ENCODE results near the gene SMTN.
"Not testable (repeated sequence)": the region's sequence is repeated elsewhere in the genome, so short reads cannot be mapped to it uniquely, and the experiment has no call there.

The SMTN gene

DNA sequence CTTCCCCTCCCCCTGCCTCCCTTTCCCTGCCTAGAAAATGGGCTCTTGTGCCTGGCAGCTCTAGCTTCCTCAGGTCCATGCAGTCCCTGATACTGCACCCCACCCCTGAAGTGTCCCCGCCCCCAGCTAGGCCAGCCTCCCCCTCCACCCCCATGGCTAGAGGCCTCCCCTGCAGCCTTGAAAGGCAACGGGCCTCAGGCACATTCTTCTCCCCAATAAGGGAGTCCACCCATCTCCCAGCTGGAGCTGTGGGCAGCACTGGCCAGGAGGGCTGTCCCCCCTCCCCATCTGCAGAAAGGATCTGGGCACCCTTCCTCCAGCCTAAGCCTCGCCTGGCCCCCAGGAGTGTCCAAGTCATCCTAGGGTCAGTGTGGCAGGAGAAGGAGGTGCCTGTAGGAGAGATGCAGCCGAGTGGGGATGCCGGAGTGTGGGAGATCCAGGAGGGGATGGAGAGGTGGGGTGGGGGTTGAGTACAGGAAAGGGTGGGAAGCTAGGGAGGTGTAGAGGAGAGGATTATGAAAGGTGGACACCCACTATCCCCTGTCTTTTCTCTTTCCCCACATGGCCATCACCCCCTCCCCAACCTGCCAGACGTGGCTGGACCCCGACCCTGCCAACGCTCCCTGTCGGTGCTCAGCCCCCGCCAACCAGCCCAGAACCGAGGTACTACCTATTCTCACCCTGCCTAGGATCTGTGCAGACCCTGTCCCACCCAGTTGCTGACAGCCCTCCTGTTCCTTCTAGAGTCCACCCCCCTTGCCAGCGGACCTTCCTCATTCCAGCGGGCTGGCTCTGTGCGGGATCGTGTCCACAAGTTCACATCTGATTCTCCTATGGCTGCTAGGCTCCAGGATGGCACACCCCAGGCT is 9.3 kb downstream of the SMTN start:
- DNase-seq (ENCODE audit: low read depth), result no peak

DNA sequence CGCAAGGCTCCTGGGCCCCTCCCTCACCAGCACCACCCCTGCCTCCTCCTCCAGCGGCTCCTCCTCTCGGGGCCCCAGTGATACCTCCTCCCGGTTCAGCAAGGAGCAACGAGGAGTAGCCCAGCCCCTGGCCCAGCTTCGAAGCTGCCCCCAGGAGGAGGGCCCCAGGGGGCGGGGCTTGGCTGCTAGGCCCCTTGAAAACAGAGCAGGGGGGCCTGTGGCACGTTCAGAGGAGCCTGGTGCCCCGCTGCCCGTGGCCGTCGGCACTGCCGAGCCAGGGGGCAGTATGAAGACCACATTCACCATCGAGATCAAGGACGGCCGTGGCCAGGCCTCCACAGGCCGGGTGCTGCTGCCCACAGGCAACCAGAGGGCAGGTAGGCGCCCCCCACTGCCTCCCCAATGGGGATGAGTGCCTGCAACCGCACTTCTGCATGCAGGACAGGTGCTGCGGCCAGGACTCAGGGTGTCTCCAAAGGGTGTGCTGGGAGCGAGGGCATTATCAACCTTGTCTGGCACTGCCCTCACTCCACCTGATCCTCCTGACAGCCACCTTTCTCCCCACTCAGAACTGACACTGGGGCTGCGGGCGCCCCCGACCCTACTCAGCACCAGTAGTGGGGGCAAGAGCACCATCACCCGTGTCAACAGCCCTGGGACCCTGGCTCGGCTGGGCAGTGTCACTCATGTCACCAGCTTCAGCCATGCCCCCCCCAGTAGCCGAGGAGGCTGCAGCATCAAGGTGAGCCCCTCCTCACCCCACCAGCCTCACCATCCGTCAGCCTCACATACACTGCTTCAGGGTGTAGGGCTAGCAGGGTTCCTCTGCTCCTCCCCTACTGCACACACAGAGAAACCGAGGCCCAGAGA is 10.2 kb downstream of the SMTN start:
- no peak for DNase-seq (ENCODE audit: low read depth)

DNA sequence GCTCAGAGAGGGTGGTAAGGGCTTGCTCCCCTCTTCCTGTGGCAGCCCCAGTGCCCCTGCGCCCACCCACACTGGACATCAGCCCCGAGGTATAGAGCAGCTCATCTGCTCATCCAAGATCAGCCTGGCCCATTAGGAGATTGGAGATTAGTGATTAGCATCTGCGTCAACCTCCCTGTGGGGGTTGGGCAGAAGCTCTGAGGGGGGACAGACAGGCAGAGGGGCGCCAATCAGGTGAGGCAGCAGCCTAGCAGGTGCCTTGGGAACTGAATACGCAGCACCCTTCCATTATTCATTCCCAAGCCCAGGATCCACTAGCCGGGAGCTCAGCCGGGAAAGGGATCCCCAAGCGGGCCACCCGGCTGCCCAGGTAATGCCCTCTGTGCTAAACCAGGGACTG is 11.0 kb downstream of the SMTN start:
- DNase-seq (ENCODE audit: low read depth), result no peak

DNA sequence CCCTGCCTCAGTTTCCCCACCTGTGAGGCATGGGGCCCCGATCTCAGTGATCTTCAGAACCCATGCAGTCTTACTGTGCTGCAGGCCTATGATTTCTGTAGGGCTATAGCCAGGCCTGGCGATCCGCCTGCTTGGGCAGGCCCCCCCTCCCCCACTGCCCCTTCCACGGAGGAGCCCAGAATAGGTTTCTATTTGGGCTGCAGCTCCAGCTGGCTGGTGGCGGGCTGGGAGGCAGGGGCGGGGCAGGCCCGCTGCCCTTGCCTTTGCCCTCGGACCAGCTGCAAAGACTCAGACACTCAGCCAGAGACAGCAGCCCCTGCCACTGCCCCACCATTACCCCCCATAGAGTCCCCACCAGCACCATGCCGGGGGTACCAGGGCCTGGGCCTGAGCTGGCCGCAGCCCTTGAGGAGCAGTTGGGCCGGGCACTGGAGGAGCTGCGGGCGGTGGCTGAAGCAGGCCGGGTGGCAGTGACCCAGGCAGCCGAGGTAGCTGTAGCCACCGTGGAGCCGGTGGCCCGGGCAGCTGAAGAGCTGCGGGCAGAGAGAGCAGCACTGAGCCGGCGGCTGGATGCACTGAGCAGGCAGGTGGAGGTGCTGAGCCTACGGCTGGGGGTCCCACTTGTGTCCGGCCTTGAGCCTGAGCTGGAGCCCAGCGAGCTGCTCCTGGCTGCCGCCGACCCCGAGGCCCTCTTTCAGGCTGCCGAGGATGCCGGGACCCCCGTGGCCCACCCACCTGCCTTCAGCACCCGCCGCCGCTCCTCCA is 12.2 kb downstream of the SMTN start:
- DNase-seq (ENCODE audit: low read depth), result no peak

DNA sequence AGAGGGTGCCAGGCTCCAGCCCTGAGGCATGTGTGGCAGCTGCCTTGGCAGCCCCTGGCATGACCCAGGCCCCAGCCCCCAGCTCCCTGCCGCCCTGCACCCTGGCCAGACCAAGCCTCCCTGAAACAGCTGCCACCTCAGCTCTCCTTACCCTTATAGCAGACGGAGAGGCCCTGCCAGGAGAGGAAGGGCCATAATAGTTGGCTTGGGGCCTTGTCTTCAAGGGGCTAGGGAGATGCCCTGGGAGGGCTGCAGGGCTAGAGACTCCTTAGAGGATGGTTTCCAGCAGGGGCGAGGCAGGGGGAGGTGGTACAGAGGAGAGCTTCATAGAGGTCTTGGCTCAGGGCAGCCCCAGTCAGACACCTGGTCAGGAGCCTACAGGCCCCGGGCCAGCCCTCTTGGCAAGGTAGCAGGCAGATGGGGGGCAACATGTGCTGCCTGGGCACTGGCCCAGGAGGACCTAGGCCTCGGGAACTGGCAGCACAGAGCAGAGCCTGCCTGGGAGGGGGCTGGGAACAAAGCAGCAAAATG is 13.0 kb downstream of the SMTN start:
- DNase-seq (ENCODE audit: low read depth), result no peak

DNA sequence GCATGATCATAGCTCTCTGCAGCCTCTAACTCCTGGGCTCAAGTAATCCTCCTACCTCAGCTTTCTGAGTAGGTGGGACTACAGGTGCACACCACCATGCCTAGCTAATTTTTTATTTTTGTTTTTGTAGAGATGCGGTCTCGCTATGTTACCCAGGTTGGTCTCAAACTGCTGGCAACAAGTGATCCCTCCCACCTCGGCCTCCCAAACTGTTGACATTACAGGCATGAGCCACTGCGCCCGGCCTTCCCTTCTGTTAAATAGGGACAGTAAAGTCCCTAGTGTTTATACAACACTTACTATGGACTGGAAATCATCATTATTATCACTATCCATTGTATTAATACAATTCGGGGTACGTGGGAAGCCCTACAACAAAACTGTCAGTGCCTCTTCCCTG is 13.6 kb downstream of the SMTN start:
- no peak for DNase-seq (ENCODE audit: low read depth)

DNA sequence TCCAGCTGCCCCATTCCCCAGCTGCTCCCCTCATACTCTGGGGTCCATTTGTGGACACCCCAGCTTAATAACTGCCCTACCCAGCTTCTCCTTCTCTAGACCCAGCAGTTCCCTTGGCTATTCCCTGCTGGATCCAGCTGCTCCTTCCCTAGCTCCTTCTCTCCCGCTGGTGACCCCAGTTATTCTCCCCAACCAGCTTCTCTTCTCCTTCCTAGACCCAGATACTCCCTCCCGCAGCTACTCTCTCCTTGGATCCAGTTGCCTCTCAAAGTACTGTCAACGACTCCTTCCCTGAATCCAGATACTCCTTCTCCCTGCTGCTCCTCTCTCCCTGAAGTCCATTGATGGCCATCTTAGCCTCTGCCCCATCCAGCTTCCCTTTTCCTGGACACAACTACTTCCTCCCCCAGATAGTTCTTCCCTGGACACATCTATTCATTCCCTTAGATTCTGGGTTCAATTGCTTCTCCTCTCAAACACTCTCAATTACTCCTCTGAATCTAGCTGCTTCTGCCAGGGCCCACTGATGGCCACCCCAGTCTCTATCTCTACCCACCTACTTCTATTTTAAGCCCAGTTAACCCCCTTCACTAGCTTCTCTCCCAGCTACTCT is 14.6 kb downstream of the SMTN start:
- DNase-seq (ENCODE audit: low read depth), result no peak

DNA sequence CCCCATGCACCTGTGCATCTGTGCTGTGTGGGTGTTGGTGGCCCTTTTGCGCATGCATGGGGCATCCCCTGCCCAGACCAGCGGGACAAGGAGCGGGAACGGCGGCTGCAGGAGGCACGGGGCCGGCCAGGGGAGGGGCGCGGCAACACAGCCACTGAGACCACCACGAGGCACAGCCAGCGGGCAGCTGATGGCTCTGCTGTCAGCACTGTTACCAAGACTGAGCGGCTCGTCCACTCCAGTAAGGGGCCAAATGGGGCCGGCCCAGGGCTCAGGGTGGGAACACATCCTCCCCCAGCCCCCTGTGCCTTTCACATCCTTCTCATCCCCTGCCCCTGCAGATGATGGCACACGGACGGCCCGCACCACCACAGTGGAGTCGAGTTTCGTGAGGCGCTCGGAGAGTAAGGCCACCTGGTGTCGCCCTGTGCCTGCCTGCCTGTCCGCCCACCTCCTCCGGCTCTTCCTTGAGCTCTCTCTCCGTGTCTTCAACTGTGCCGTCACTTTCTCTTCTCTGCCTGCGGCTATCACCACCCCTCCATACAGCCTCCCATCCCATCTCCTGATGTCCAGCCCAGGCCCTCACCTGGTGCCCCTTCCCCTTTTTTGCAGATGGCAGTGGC is 15.7 kb downstream of the SMTN start:
- no peak for DNase-seq (ENCODE audit: low read depth)

DNA sequence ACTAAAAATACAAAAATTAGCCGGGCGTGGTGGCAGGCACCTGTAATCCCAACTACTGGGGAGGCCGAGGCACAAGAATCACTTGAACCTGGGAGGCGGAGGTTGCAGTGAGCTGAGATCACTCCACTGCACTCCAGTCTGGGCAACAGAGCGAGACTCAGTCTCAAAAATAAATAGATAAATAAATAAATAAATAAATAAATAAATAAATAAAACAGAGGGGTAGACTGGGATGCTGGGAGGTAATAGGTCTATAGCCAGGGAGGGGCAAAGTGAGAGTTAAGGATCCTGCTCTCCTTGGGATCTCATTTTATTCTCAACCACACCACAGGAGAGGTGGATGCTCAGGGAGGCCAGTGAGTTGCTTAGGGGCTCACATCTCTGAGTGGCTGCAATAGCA is 16.4 kb downstream of the SMTN start:
- not testable (repeated sequence) for DNase-seq (ENCODE audit: low read depth)

DNA sequence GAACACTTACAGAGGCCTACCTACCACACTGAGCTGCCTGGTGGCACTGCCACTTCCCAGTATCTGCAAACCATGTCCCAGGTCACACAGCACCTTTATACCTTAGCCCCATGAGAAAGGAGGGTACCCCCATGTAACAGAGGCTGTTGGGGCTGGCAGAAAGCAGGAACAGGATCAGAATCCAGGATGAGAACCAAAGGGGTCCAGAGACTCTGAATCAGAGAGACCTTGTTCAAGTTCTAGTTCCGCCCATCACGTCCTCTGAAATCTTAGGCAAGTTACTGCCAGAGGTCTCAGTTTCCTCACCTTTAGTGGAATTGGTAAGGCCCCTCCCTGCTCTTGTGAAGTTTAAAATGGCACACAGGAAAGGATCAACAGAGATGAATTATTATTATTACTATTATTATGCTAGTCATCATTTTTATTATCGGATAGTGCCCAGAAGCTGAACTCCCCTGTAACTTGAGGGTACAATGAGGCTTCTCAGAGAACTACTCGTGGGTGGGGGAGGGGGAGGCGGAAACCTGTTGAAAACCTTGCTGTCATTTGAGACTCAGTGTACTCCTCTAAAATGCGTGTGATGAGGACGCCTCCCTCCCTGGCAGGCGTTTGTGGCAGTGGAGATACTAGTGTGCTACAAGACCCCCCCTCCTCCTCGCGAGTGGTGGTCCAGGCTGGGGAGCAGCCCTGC is 17.0 kb downstream of the SMTN start:
- DNase-seq (ENCODE audit: low read depth), result no peak

DNA sequence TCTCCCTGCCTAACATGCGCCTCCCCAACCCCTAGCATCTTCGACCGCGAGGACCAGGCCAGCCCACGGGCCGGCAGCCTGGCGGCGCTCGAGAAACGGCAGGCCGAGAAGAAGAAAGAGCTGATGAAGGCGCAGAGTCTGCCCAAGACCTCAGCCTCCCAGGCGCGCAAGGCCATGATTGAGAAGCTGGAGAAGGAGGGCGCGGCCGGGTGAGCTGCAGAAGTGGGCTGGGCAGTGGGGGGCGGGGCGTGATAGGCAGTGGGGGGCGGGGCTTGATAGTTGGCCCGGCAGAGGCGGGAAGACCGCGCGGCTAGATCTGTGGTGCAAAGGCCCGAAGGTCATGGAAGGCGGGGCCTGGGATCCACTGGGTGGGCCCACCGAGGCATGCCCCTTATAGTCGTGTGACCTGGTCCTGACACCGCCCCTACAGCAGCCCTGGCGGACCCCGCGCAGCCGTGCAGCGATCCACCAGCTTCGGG is 17.6 kb downstream of the SMTN start:
- DNase-seq (ENCODE audit: low read depth), result no peak

DNA sequence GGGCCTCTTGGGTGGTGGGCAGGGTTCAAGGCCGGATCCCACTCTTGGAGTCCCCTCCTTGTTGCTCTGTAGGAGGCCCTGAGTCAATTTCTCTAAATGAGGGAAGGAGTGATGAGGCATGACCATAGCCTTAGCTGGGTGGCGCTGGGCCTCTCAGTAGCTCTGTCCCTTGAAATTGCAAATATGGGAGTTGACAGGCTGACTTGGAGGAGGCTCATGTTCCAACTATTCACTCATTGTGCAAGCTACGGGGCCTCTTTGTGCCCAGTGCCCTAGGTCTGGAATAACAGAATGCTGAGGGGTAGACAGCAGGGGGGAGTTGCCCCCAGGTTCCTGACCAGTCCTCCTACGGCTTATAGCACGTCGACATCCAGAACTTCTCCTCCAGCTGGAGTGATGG is 18.3 kb downstream of the SMTN start:
- DNase-seq (ENCODE audit: low read depth), result no peak

DNA sequence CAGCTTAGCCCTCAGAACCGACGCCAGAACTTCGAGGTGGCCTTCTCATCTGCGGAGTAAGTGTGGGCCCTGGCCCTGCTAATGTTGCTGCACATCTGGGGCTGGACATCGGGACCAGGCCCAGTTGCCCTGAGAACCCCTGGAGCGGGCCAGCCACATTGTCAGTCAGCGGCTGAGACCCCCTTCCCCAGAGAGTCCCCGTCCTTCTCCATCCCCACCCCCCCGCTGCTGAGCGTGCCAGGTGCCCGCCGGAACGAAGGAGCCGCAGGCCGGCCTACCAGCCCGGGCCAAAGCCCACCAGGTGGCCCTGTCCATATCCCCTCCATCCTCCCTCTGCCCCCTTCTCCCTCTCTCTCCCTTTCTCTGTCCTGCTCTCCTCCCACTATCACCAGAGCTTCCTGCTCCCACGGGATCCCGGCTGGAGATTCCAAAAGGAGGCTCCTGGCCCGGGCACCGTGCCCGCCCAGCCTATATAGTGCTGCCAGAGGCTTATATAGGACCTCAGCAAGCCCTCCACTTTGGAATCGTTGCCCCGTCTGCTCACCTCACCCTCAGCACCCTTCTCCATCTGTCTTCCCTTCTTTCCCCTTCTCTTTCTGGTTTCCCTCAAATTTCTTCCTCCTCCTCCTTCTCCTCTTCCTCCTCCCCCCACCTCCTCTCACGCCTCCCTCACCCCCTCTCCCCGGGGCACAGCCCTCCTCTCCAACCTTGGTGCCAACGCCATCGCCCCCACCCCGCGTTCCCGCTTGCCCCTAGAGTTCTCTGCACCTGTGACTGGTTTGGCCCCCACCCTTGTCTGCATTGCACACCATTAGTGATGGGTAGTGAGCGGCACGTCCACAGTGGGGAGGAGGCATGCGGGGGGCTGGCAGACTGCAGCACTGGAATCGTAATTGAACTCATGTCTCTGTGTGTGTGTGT is 19.0 kb downstream of the SMTN start:
- DNase-seq (ENCODE audit: low read depth), result no peak

DNA sequence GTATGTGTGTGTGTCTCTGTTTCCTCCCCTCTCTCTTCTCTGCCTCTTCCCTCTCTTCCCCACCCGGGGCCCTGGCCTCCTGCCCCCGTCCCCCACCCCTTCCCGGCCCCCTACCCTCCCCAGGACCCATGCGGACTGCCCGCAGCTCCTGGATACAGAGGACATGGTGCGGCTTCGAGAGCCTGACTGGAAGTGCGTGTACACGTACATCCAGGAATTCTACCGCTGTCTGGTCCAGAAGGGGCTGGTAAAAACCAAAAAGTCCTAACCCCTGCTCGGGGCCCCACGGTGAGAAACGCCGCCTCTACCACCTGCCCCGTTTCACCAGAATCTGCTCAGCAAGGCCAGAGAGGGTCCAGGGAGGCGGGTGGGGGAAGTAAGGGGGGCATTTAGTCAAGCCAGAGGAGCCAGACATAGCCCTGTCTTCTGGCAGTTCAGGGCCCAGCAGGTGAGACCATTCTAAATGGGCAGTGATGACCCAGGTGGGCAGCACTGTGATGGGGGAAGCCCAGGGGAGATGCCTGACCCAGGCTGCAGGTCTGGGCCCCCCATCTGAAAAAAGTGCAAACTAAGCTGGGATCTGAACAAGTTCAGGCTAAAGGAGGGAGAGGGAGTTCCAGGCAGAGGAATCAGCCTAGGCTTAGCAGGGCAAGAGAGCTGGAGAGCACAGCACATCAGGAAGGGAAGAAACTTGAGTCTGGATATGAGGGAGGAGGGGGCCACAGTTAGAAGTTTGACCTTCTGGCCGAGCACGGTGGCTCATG is 19.8 kb downstream of the SMTN start:
- DNase-seq (ENCODE audit: low read depth), result no peak

DNA sequence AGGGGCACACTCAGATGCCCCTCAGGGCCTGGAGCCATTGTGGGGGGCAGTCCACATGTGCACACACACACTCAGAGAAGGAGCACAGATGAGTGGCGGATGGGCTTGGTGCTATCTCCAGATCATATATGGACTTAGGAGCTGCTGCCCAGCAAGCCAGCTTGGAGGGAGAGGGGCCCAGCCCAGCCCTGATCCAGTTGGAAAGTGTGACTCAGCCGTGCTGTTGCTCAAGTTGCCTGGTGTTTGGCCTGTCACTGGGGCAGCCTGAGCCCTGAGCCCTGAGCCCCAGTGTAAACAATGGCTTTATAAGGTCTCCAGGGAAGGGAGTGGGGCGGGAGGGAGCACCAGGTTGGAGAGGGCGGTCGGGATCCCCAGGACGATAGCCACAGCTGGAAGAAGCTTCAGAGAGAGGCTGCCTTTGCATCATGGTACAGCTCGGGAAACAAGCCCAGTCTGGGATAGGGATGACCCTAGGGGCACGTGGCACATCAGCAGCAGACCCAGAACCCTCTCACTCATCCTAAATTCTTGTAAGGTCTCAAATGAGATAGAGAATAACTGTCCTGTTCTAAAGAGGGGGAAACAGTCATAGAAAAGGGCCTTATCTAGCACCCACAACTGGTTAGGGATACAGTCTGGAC is 21.4 kb downstream of the SMTN start:
- DNase-seq (ENCODE audit: low read depth), result no peak

DNA sequence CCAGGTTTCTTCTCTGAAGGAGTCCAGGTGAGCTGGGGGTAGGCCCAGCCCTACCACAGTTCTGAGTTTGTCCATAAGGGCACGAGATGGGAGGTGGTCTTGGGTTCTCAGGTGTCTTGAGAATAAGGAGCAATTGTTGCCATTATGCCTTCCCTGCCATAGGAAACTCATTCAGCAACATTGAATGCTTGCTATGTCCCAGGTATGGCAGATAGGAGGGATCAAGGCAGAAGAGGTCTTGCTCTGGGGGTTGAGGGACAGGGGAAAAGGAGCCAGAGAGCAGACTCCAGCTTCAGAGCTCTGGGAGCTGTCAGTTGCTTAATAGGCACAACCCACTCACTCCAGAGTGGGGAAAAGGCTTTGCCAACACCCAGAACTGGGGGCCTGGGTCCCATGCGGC is 22.0 kb downstream of the SMTN start:
- DNase-seq (ENCODE audit: low read depth), result no peak

DNA sequence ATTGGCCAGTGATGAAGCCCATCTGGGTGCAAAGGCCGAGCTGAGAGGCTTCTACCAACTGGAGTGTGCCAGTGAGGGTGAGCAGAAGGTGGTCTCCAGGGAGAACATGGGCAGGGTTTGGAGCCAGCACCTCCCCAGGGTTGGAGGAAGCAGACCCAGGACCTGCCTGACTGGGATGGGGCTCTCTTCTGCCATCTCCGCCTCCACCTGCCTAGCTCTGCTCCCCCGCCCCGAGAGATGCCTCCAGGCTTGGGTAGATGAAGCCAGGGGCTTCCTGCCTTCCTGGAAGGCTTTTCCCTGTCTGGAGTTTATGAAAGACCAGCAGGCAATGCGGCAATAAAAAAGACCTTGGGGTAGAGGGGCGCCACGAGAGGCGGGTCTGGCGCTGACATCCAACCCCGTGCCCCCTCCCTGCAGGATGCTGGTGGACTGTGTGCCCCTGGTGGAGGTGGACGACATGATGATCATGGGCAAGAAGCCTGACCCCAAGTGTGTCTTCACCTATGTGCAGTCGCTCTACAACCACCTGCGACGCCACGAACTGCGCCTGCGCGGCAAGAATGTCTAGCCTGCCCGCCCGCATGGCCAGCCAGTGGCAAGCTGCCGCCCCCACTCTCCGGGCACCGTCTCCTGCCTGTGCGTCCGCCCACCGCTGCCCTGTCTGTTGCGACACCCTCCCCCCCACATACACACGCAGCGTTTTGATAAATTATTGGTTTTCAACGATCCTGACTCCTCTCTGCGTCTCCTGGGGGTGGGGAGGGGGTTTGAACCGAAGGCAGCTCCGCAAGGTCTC is 23.0 kb downstream of the SMTN start:
- no peak for DNase-seq (ENCODE audit: low read depth)
